Effector memory CD8-positive, alpha-beta T cell (primary cell): ENCODE data around the gene ADM5.
A peak's percentile ranks its signal among the peaks of the same experiment; 100 is the strongest.

Experiments
- ATAC-seq: fragments of 150-1000 bp; cut with Tn5 transposase; replicated peaks from 2 replicates; pipeline ENCODE4 v1.10.0; 2021; ENCODE audit warnings: mild to moderate bottlenecking, moderate library complexity
- DNase-seq, 3 experiments: peaks; one replicate each; pipeline ENCODE4 v3.0.0; 2021
- H3K27ac Mint-ChIP-seq, 2 donors: one replicate each; pipeline ENCODE4 v1.8.0; 2022; ENCODE audit warnings: mild to moderate bottlenecking in 2 of 2, mixed read lengths in 2 of 2, moderate library complexity in 2 of 2
- H3K27me3 Mint-ChIP-seq, 2 donors: one replicate each; pipeline ENCODE4 v1.8.0; 2022; ENCODE audit warnings: mixed read lengths in 2 of 2
- H3K36me3 Mint-ChIP-seq: one replicate; pipeline ENCODE4 v1.8.0; 2022; ENCODE audit warnings: mild to moderate bottlenecking, moderate library complexity, mixed read lengths; ENCODE audit not compliant: insufficient read depth
- H3K4me1 Mint-ChIP-seq, 2 donors: one replicate each; pipeline ENCODE4 v1.8.0; 2022; ENCODE audit warnings: low read depth in 2 of 2, mixed read lengths in 2 of 2
- H3K4me3 Mint-ChIP-seq, 2 donors: one replicate each; pipeline ENCODE4 v1.8.0; 2022; ENCODE audit warnings: mild to moderate bottlenecking in 2 of 2, mixed read lengths in 2 of 2, moderate library complexity in 2 of 2
- H3K9me3 Mint-ChIP-seq, 2 donors: one replicate each; pipeline ENCODE4 v1.8.0; 2022; ENCODE audit warnings: mixed read lengths in 2 of 2

The ADM5 gene

DNA sequence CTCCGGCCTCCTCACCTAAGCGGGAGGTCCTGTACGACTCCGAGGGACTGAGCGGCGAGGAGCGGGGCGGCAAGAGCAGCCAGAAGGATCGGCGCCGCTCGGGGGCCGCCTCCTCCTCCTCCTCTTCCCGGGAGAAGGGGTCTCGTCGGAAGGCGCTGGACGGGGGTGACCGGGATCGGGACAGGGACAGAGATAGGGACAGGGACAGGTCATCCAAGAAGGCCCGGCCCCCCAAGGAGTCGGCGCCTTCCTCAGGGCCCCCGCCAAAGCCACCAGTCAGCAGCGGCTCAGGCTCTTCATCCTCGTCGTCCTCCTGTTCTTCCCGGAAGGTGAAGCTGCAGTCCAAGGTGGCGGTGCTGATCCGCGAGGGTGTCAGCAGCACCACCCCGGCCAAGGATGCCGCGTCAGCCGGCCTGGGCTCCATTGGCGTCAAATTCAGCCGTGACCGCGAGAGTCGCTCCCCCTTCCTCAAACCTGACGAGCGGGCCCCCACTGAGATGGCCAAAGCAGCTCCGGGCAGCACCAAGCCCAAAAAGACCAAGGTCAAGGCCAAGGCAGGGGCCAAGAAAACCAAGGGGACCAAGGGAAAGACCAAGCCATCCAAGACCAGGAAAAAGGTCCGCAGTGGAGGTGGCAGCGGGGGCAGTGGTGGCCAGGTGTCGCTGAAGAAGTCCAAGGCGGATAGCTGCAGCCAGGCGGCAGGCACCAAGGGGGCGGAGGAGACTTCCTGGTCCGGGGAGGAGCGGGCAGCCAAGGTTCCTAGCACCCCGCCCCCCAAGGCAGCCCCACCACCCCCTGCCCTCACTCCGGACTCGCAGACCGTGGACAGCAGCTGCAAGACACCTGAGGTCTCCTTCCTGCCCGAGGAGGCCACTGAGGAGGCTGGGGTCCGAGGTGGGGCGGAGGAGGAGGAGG lies 36.6 kb upstream of the ADM5 start:
- Mint-ChIP-seq H3K27ac (no peak overlapping the region), H3K36me3 (peaks cover 54% of the 10 kb centered on the region), H3K27me3 (no peaks in the 10 kb centered on the region), H3K4me1 (peaks cover 0 to 7% of the 10 kb centered on the region in 2 donors), H3K9me3 (no peaks in the 10 kb centered on the region), H3K4me3 (no peak overlapping the region)
- ATAC-seq (no peak), DNase-seq (no peak)

DNA sequence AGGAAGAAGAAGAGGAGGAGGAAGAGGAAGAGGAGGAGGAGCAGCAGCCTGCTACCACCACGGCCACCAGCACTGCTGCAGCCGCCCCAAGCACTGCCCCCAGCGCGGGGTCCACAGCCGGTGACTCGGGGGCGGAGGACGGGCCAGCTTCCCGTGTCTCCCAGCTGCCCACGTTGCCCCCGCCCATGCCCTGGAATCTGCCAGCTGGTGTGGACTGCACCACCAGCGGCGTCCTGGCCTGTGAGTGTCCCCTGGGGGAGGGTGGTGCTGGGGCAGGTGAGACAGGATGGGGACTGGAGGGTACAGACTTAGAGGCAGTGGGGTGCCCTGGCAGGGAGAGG lies 36.0 kb upstream of the ADM5 start:
- Mint-ChIP-seq H3K4me3 (no peak overlapping the region), H3K4me1 (peaks cover 0 to 7% of the 10 kb centered on the region in 2 donors), H3K27ac (no peak overlapping the region), H3K36me3 (peaks cover 53% of the 10 kb centered on the region), H3K9me3 (no peaks in the 10 kb centered on the region), H3K27me3 (no peaks in the 10 kb centered on the region)
- DNase-seq (no peak), ATAC-seq (no peak)

DNA sequence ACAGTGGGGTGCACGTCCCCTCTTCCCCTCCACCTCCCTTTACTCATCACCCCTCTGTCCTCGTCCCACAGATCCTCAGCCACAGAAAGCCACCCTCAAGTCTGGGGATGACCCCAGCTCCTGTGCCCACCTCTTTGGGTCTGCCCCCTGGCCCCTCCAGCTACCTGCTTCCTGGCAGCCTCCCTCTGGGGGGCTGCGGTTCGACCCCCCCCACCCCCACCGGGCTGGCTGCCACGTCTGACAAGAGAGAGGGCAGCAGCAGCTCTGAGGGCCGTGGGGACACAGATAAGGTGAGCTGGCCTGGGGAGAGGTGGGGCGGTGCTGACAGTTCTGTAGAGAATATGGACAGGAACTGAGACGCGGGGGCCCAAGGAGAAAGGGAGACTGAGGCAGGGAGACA lies 34.8 kb upstream of the ADM5 start:
- no peak for ATAC-seq
- DNase-seq, result no peak
- Mint-ChIP-seq H3K9me3 (no peaks in the 10 kb centered on the region), H3K4me1 (peaks cover 3 to 7% of the 10 kb centered on the region in 2 donors), H3K36me3 (peaks cover 52% of the 10 kb centered on the region), H3K27ac (peak overlapping the region in 1 of 2 donors; percentile 60), H3K27me3 (no peaks in the 10 kb centered on the region), H3K4me3 (no peak overlapping the region)

DNA sequence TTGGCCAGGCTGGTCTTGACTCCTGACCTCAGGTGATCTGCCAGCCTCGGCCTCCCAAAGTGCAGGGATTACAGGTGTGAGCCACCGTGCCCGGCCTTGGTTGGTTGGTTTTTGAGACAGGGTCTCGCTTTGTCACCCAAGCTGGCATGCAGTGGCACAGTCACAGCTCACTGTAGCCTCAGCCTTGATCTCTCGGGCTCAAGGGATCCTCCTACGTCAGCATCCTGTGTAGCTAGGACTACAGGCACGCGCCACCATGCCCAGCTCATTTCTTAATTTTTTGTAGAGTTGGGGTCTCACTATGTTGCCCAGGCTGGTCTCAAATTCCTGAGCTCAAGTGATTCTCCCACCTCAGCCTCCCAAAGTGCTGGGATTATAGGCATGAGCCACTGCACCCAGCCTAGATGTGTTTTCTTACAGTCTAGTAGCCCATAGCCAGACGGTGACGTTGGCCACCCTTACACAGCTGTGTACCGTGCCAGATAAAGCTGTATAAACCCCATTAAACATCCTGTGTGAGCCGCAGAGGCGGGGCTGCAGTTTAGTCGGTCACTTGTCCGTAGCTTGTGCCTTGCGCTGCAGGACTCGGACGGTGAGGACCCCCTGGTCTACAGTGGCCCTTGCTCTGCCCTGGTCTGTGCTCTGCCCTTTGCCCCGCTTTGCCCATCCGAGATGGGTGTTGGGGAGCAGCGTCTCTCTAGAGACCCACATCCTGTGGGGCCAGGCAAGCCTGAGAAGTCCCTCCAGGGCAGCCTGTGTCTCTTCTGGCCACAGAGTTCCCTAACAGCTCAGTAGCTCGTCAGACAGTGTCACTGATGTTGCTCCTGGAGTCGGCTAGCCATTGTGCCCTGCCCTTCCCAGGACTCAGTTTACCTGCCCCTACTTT lies 33.6 kb upstream of the ADM5 start:
- H3K27me3 Mint-ChIP-seq, result no peaks in the 10 kb centered on the region
- H3K9me3 Mint-ChIP-seq, result no peaks in the 10 kb centered on the region
- H3K36me3 Mint-ChIP-seq, result peaks cover 60% of the 10 kb centered on the region
- peak overlapping the region; percentile 60 to 84 for H3K27ac Mint-ChIP-seq
- peak; percentile 59 for ATAC-seq
- no peak overlapping the region for H3K4me3 Mint-ChIP-seq
- peaks cover 7% of the 10 kb centered on the region in 2 donors for H3K4me1 Mint-ChIP-seq
- no peak for DNase-seq

DNA sequence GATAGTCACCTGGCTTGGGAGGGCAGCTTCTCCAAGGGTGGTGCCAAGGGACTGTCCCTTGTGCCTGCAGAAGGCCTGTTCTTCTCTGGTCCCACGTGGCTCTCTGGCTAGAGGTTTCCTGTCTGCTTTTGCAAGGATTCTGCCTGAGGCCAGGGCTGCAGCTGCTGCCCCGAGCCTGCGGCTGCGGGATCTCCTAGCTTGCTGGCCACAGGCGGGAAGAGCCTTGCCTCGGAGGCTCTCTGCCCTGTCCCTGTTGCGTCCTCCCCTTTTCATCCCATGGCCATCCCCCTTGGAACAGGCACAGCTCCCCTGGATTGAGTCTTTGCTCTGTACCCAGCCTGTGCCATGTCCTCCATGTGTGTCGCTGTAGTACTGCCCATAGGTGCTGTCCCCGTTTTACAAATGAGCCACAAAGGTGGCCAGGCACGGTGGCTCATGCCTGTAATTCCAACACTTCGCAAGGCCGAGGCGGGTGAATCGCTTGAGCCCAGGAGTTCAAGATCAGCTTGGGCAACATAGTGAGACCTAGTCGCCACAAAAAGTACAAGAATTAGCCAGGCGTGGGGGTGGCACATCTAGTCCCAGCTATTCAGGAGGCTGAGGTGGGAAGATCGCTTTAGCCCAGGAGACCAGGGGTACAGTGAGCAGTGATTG lies 32.8 kb upstream of the ADM5 start:
- Mint-ChIP-seq H3K9me3 (no peaks in the 10 kb centered on the region), H3K4me1 (peaks cover 7% of the 10 kb centered on the region in 2 donors), H3K36me3 (peaks cover 60% of the 10 kb centered on the region), H3K4me3 (no peak overlapping the region), H3K27me3 (no peaks in the 10 kb centered on the region), H3K27ac (no peak overlapping the region)
- DNase-seq, result no peak
- no peak for ATAC-seq

DNA sequence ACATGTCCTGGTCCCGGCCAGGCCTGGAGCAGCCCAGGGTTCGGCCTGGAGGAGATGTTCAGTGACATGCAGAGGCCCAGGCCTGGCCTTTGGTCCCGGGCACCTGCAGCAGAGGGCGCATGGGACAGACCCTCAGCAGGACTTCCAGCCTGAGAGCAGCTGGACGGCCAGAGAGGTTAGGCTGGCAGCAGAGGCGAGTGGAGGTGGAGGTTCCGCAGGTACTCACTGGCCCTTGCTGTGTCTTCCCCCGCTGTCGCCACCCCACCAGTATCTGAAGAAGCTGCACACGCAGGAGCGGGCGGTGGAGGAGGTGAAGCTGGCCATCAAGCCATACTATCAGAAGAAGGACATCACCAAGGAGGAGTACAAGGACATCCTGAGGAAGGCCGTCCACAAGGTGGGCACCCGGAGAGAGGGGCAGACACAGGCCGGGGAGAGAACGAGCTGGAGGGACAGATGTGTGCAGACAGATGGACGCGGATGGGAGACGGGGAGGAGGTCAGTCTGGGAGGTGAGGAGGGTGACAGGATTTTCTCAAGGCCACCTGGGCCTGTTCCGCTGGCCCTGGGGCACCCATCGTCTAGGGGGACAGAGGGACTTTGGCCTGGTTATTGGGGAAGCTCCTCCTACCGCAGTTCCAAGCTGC lies 31.8 kb upstream of the ADM5 start:
- no peaks in the 10 kb centered on the region for H3K9me3 Mint-ChIP-seq
- no peak for ATAC-seq
- no peak for DNase-seq
- H3K4me1 Mint-ChIP-seq, result peaks cover 7 to 13% of the 10 kb centered on the region in 2 donors
- peaks cover 68% of the 10 kb centered on the region for H3K36me3 Mint-ChIP-seq
- peak overlapping the region; percentile 55 to 77 for H3K27ac Mint-ChIP-seq
- H3K27me3 Mint-ChIP-seq, result no peaks in the 10 kb centered on the region
- H3K4me3 Mint-ChIP-seq, result no peak overlapping the region

DNA sequence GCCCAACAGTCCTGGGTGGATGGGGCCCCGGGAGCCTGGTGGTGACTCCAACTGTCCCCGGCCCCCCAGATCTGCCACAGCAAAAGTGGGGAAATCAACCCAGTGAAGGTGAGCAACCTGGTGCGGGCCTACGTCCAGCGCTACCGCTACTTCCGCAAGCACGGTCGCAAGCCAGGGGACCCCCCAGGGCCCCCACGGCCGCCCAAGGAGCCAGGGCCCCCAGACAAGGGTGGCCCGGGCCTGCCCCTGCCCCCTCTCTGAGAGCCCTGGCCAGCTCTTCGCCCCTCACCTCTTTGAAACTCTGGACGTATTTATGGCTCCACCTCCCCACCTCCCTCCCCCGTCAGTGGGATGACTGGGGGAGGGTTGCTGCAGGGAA lies 31.3 kb upstream of the ADM5 start:
- no peak for DNase-seq
- peak overlapping the region; percentile 55 to 77 for H3K27ac Mint-ChIP-seq
- H3K4me3 Mint-ChIP-seq, result no peak overlapping the region
- no peak for ATAC-seq
- H3K36me3 Mint-ChIP-seq, result peaks cover 69% of the 10 kb centered on the region
- H3K9me3 Mint-ChIP-seq, result no peaks in the 10 kb centered on the region
- no peaks in the 10 kb centered on the region for H3K27me3 Mint-ChIP-seq
- H3K4me1 Mint-ChIP-seq, result peaks cover 7 to 16% of the 10 kb centered on the region in 2 donors

DNA sequence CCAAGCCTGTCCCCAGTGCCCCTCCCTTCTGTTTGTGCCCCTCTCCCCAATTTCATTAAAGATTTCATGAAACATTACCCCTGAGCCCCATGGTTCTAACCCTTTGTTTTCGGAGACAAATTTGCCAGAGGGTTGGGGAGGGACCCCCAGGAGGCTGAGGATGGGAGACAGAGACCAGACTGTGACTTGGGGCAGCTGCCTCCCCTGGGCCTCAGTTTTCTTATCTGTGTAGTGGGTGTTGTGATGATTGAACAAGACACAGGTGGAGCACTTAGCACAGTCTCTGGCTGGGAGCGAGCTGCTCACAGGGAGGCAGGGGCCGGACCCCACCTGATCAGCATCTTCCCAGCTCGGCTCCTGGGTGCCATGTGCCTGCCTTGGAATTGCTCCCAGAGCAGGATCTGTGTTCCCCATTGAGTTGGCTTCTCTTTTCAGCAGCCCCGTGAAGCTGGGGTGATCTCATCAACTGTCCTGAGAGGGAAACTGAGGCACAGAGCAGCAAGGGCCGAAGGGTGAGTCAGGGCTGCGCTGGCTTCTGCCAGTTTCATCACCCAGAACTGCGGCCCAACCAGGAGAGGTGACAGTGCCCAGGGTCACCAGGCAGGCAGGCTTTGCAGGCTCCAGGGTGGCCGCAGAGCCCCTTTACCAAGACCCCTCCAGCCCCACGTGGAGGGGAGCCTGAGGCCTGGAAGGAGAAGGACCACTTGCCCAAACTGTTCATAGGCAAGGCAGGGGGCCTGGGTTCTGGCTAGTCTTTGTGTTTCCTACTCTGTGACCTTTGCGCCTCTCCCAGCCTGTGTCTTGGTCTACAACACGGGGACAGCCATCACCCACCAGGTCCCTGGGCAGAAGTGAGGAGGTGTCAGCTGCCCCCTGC lies 30.6 kb upstream of the ADM5 start:
- peak overlapping the region in 1 of 2 donors; percentile 80 for H3K27ac Mint-ChIP-seq

DNA sequence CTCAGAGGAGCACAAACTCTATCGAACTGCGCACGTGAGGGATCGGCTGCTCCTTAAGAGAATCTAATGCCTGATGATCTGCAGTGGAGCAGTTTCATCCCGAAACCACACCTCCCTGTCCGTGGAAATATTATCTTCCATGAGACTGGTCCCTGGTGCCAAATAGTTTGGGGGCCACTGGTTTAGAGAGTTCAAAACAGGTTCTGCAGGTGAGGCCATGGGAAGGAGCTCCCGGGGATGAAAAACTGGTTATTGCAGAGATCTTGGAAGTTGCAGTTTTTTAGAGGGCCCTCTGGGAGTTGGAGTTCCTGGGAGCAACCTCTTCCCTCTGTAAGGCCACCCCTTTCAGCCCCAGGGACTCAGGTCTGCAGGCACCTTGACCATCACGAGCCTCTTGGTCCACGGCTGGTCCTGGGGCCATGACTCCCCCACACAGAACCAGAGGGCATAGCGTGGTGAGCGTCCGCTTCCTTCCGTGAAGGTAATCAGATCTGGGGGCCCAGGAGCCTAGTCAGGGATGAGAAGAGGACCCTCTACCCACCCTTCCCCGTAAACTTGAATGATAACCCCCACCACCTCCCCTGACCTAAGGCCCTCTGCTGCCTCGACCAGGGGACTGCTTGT lies 28.9 kb upstream of the ADM5 start:
- Mint-ChIP-seq H3K36me3 (peaks cover 74% of the 10 kb centered on the region), H3K9me3 (no peaks in the 10 kb centered on the region)

More for the DNA sequence above, 30.6 kb upstream of the ADM5 start:
- ATAC-seq, result no peak
- Mint-ChIP-seq H3K9me3 (no peaks in the 10 kb centered on the region), H3K4me1 (peaks cover 12 to 21% of the 10 kb centered on the region in 2 donors), H3K36me3 (peaks cover 71% of the 10 kb centered on the region), H3K4me3 (no peak overlapping the region), H3K27me3 (no peaks in the 10 kb centered on the region)
- no peak for DNase-seq

DNA sequence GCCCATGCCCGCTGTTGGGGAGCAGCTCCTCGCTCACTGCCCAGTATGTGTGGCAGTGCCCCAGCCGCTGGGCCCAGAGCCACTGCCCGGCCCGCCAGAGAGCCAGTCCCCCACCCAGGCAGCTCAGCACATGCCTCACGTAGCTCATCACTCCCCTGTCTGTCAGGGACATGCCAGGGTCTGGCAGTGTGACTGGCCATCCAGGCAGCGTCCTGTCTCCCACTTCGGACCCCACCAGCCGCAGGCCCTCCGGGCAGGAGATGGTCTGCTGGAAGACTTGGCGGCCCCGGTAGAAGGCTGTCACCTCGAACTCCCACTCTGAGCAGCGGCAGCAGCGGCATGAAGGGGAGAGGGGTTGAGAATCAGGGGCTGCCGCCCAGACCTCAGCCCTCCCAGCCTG lies 27.4 kb upstream of the ADM5 start:
- peaks cover 71% of the 10 kb centered on the region for H3K36me3 Mint-ChIP-seq
- H3K27ac Mint-ChIP-seq, result peak overlapping the region; percentile 94 to 97
- peak overlapping the region in 1 of 2 donors; percentile 98 for H3K4me3 Mint-ChIP-seq
- peaks cover 40 to 41% of the 10 kb centered on the region in 2 donors for H3K4me1 Mint-ChIP-seq
- ATAC-seq (no peak), DNase-seq (no peak)
- no peaks in the 10 kb centered on the region for H3K27me3 Mint-ChIP-seq
- no peaks in the 10 kb centered on the region for H3K9me3 Mint-ChIP-seq

More for the DNA sequence above, 28.9 kb upstream of the ADM5 start:
- no peak for ATAC-seq
- no peak for DNase-seq
- H3K4me1 Mint-ChIP-seq, result peaks cover 25 to 34% of the 10 kb centered on the region in 2 donors
- no peak overlapping the region for H3K4me3 Mint-ChIP-seq
- H3K27ac Mint-ChIP-seq, result peak overlapping the region; percentile 28 to 80
- no peaks in the 10 kb centered on the region for H3K27me3 Mint-ChIP-seq

DNA sequence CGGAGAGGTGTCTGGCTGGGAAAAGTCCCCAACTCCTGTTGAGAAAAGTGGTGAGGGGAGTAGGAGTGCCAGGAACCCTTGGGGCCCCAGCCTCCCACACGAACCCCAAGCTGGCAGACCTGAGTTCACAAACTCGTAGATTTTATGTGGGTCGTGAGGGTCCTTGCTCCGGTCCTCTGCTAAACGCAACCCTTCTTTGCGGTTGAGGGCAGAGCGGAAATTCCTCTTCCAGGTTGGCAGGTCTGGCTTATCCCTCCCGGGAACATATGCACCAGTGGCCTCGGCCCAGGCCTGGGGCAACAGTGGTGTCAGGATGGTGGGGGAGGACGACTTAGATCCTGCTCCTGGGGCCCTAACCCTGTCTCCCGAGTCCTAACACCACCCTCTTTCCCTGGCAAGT lies 26.2 kb upstream of the ADM5 start:
- no peak for ATAC-seq
- Mint-ChIP-seq H3K36me3 (peaks cover 64% of the 10 kb centered on the region), H3K4me1 (peaks cover 39 to 45% of the 10 kb centered on the region in 2 donors), H3K9me3 (no peaks in the 10 kb centered on the region), H3K27me3 (no peaks in the 10 kb centered on the region), H3K4me3 (peak overlapping the region; percentile 98 to 100), H3K27ac (peak overlapping the region; percentile 94 to 97)
- DNase-seq, result no peak
